ENCODE measurements around the gene ZFYVE16.
"Not testable (repeated sequence)": the region's sequence is repeated elsewhere in the genome, so short reads cannot be mapped to it uniquely, and the experiment has no call there.

Gene ZFYVE16

GRCh38 chr5:80453366-80453765 is 45.5 kb downstream of the ZFYVE16 start:
- Histone ChIP-seq H3K9ac (ENCODE audit: low read depth in 1 of 2, low read length in 2 of 2) (no peak overlapping the region), H3K27ac (ENCODE audit: low read depth, low read length) (no peak overlapping the region), H3K9me3 (ENCODE audit: control insufficient read depth in 1 of 2, low read length in 2 of 2) (no peaks in the 10 kb centered on the region), H3K4me1 (ENCODE audit: control insufficient read depth in 1 of 2, insufficient read depth in 2 of 2, low read length in 2 of 2) (no peaks in the 10 kb centered on the region), H3K27me3 (ENCODE audit: control insufficient read depth in 1 of 2, insufficient read depth in 2 of 2, low read length in 2 of 2) (no peaks in the 10 kb centered on the region), H3K4me3 (ENCODE audit: low read depth in 1 of 2, low read length in 2 of 2) (no peak overlapping the region), H3K36me3 (ENCODE audit: control insufficient read depth in 1 of 2, insufficient read depth in 2 of 2, low read length in 2 of 2) (peaks cover 11 to 12% of the 10 kb centered on the region in 2 donors)

GRCh38 chr5:80463269-80463668 is 55.4 kb downstream of the ZFYVE16 start:
- no peak overlapping the region for H3K27ac ChIP-seq (ENCODE audit: low read depth, low read length)
- no peak overlapping the region for H3K4me3 ChIP-seq (ENCODE audit: low read depth in 1 of 2, low read length in 2 of 2)
- no peak overlapping the region for H3K9ac ChIP-seq (ENCODE audit: low read depth in 1 of 2, low read length in 2 of 2)
- peaks cover 8 to 13% of the 10 kb centered on the region in 2 donors for H3K4me1 ChIP-seq (ENCODE audit: control insufficient read depth in 1 of 2, insufficient read depth in 2 of 2, low read length in 2 of 2)
- peaks cover 3 to 38% of the 10 kb centered on the region in 2 donors for H3K36me3 ChIP-seq (ENCODE audit: control insufficient read depth in 1 of 2, insufficient read depth in 2 of 2, low read length in 2 of 2)
- H3K27me3 ChIP-seq (ENCODE audit: control insufficient read depth in 1 of 2, insufficient read depth in 2 of 2, low read length in 2 of 2) = no peaks in the 10 kb centered on the region
- H3K9me3 ChIP-seq (ENCODE audit: control insufficient read depth in 1 of 2, low read length in 2 of 2) = peaks cover 9 to 11% of the 10 kb centered on the region in 2 donors

- Histone ChIP-seq H3K27ac (ENCODE audit: low read depth, low read length) (no peak overlapping the region), H3K27me3 (ENCODE audit: control insufficient read depth in 1 of 2, insufficient read depth in 2 of 2, low read length in 2 of 2) (no peaks in the 10 kb centered on the region), H3K9ac (ENCODE audit: low read depth in 1 of 2, low read length in 2 of 2) (no peak overlapping the region), H3K4me3 (ENCODE audit: low read depth in 1 of 2, low read length in 2 of 2) (no peak overlapping the region), H3K9me3 (ENCODE audit: control insufficient read depth in 1 of 2, low read length in 2 of 2) (peaks cover 9 to 22% of the 10 kb centered on the region in 2 donors), H3K4me1 (ENCODE audit: control insufficient read depth in 1 of 2, insufficient read depth in 2 of 2, low read length in 2 of 2) (peaks cover 8 to 13% of the 10 kb centered on the region in 2 donors), H3K36me3 (ENCODE audit: control insufficient read depth in 1 of 2, insufficient read depth in 2 of 2, low read length in 2 of 2) (peaks cover 9 to 32% of the 10 kb centered on the region in 2 donors)
These were observed 59.0 kb downstream of the ZFYVE16 start for GRCh38 chr5:80466669-80467485.

- no peak overlapping the region for H3K4me3 ChIP-seq (ENCODE audit: low read depth in 1 of 2, low read length in 2 of 2)
- peaks cover 9 to 22% of the 10 kb centered on the region in 2 donors for H3K36me3 ChIP-seq (ENCODE audit: control insufficient read depth in 1 of 2, insufficient read depth in 2 of 2, low read length in 2 of 2)
- H3K27ac ChIP-seq (ENCODE audit: low read depth, low read length) = no peak overlapping the region
- H3K9ac ChIP-seq (ENCODE audit: low read depth in 1 of 2, low read length in 2 of 2) = no peak overlapping the region
- H3K9me3 ChIP-seq (ENCODE audit: control insufficient read depth in 1 of 2, low read length in 2 of 2) = peaks cover 3 to 11% of the 10 kb centered on the region in 2 donors
- H3K27me3 ChIP-seq (ENCODE audit: control insufficient read depth in 1 of 2, insufficient read depth in 2 of 2, low read length in 2 of 2) = no peaks in the 10 kb centered on the region
- H3K4me1 ChIP-seq (ENCODE audit: control insufficient read depth in 1 of 2, insufficient read depth in 2 of 2, low read length in 2 of 2) = peaks cover 8 to 13% of the 10 kb centered on the region in 2 donors
These were observed 60.3 kb downstream of the ZFYVE16 start for GRCh38 chr5:80468131-80468530.

GRCh38 chr5:80470631-80471030 is 62.8 kb downstream of the ZFYVE16 start:
- H3K9ac ChIP-seq (ENCODE audit: low read depth in 1 of 2, low read length in 2 of 2); H3K27me3 ChIP-seq (ENCODE audit: control insufficient read depth in 1 of 2, insufficient read depth in 2 of 2, low read length in 2 of 2); H3K27ac ChIP-seq (ENCODE audit: low read depth, low read length); H3K4me3 ChIP-seq (ENCODE audit: low read depth in 1 of 2, low read length in 2 of 2): not testable (repeated sequence)
- peaks cover 0 to 11% of the 10 kb centered on the region in 2 donors for H3K9me3 ChIP-seq (ENCODE audit: control insufficient read depth in 1 of 2, low read length in 2 of 2)
- H3K4me1 ChIP-seq (ENCODE audit: control insufficient read depth in 1 of 2, insufficient read depth in 2 of 2, low read length in 2 of 2) = peaks cover 8 to 13% of the 10 kb centered on the region in 2 donors
- peaks cover 14 to 39% of the 10 kb centered on the region in 2 donors for H3K36me3 ChIP-seq (ENCODE audit: control insufficient read depth in 1 of 2, insufficient read depth in 2 of 2, low read length in 2 of 2)

- H3K36me3 ChIP-seq (ENCODE audit: control insufficient read depth in 1 of 2, insufficient read depth in 2 of 2, low read length in 2 of 2) = peaks cover 14 to 28% of the 10 kb centered on the region in 2 donors
- H3K27ac ChIP-seq (ENCODE audit: low read depth, low read length) = no peak overlapping the region
- peaks cover 0 to 11% of the 10 kb centered on the region in 2 donors for H3K9me3 ChIP-seq (ENCODE audit: control insufficient read depth in 1 of 2, low read length in 2 of 2)
- no peak overlapping the region for H3K9ac ChIP-seq (ENCODE audit: low read depth in 1 of 2, low read length in 2 of 2)
- no peak overlapping the region for H3K4me3 ChIP-seq (ENCODE audit: low read depth in 1 of 2, low read length in 2 of 2)
- no peaks in the 10 kb centered on the region for H3K4me1 ChIP-seq (ENCODE audit: control insufficient read depth in 1 of 2, insufficient read depth in 2 of 2, low read length in 2 of 2)
- H3K27me3 ChIP-seq (ENCODE audit: control insufficient read depth in 1 of 2, insufficient read depth in 2 of 2, low read length in 2 of 2) = no peaks in the 10 kb centered on the region
These were observed 67.1 kb downstream of the ZFYVE16 start for GRCh38 chr5:80474929-80475328.

- H3K27me3 ChIP-seq (ENCODE audit: control insufficient read depth in 1 of 2, insufficient read depth in 2 of 2, low read length in 2 of 2) = no peaks in the 10 kb centered on the region
- no peak overlapping the region for H3K4me3 ChIP-seq (ENCODE audit: low read depth in 1 of 2, low read length in 2 of 2)
- H3K36me3 ChIP-seq (ENCODE audit: control insufficient read depth in 1 of 2, insufficient read depth in 2 of 2, low read length in 2 of 2) = peaks cover 8 to 12% of the 10 kb centered on the region in 2 donors
- H3K4me1 ChIP-seq (ENCODE audit: control insufficient read depth in 1 of 2, insufficient read depth in 2 of 2, low read length in 2 of 2) = no peaks in the 10 kb centered on the region
- H3K9ac ChIP-seq (ENCODE audit: low read depth in 1 of 2, low read length in 2 of 2) = no peak overlapping the region
- peaks cover 0 to 4% of the 10 kb centered on the region in 2 donors for H3K9me3 ChIP-seq (ENCODE audit: control insufficient read depth in 1 of 2, low read length in 2 of 2)
- no peak overlapping the region for H3K27ac ChIP-seq (ENCODE audit: low read depth, low read length)
These were observed 71.8 kb downstream of the ZFYVE16 start for GRCh38 chr5:80479713-80480112.

GRCh38 chr5:80480354-80480753 is 72.5 kb downstream of the ZFYVE16 start:
- Histone ChIP-seq H3K9me3 (ENCODE audit: control insufficient read depth in 1 of 2, low read length in 2 of 2) (peaks cover 0 to 4% of the 10 kb centered on the region in 2 donors), H3K27ac (ENCODE audit: low read depth, low read length) (no peak overlapping the region), H3K9ac (ENCODE audit: low read depth in 1 of 2, low read length in 2 of 2) (no peak overlapping the region), H3K4me3 (ENCODE audit: low read depth in 1 of 2, low read length in 2 of 2) (no peak overlapping the region), H3K36me3 (ENCODE audit: control insufficient read depth in 1 of 2, insufficient read depth in 2 of 2, low read length in 2 of 2) (peaks cover 1 to 5% of the 10 kb centered on the region in 2 donors), H3K27me3 (ENCODE audit: control insufficient read depth in 1 of 2, insufficient read depth in 2 of 2, low read length in 2 of 2) (no peaks in the 10 kb centered on the region), H3K4me1 (ENCODE audit: control insufficient read depth in 1 of 2, insufficient read depth in 2 of 2, low read length in 2 of 2) (no peaks in the 10 kb centered on the region)

- Histone ChIP-seq H3K4me1 (ENCODE audit: control insufficient read depth in 1 of 2, insufficient read depth in 2 of 2, low read length in 2 of 2) (no peaks in the 10 kb centered on the region), H3K27ac (ENCODE audit: low read depth, low read length) (no peak overlapping the region), H3K9me3 (ENCODE audit: control insufficient read depth in 1 of 2, low read length in 2 of 2) (peaks cover 0 to 4% of the 10 kb centered on the region in 2 donors), H3K36me3 (ENCODE audit: control insufficient read depth in 1 of 2, insufficient read depth in 2 of 2, low read length in 2 of 2) (peaks cover 0 to 4% of the 10 kb centered on the region in 2 donors), H3K4me3 (ENCODE audit: low read depth in 1 of 2, low read length in 2 of 2) (no peak overlapping the region), H3K27me3 (ENCODE audit: control insufficient read depth in 1 of 2, insufficient read depth in 2 of 2, low read length in 2 of 2) (no peaks in the 10 kb centered on the region), H3K9ac (ENCODE audit: low read depth in 1 of 2, low read length in 2 of 2) (no peak overlapping the region)
These were observed 73.4 kb downstream of the ZFYVE16 start for GRCh38 chr5:80481019-80481893.

GRCh38 chr5:80482578-80482977 is 74.7 kb downstream of the ZFYVE16 start:
- peaks cover 0 to 3% of the 10 kb centered on the region in 2 donors for H3K4me1 ChIP-seq (ENCODE audit: control insufficient read depth in 1 of 2, insufficient read depth in 2 of 2, low read length in 2 of 2)
- H3K9me3 ChIP-seq (ENCODE audit: control insufficient read depth in 1 of 2, low read length in 2 of 2) = peaks cover 0 to 4% of the 10 kb centered on the region in 2 donors
- H3K36me3 ChIP-seq (ENCODE audit: control insufficient read depth in 1 of 2, insufficient read depth in 2 of 2, low read length in 2 of 2) = peaks cover 0 to 4% of the 10 kb centered on the region in 2 donors
- no peak overlapping the region for H3K27ac ChIP-seq (ENCODE audit: low read depth, low read length)
- H3K9ac ChIP-seq (ENCODE audit: low read depth in 1 of 2, low read length in 2 of 2) = no peak overlapping the region
- no peaks in the 10 kb centered on the region for H3K27me3 ChIP-seq (ENCODE audit: control insufficient read depth in 1 of 2, insufficient read depth in 2 of 2, low read length in 2 of 2)
- no peak overlapping the region for H3K4me3 ChIP-seq (ENCODE audit: low read depth in 1 of 2, low read length in 2 of 2)

All from duodenal mucosa (tissue), 2 donors.